Measurements from ENCODE around the gene MED26.

The MED26 gene

DNA sequence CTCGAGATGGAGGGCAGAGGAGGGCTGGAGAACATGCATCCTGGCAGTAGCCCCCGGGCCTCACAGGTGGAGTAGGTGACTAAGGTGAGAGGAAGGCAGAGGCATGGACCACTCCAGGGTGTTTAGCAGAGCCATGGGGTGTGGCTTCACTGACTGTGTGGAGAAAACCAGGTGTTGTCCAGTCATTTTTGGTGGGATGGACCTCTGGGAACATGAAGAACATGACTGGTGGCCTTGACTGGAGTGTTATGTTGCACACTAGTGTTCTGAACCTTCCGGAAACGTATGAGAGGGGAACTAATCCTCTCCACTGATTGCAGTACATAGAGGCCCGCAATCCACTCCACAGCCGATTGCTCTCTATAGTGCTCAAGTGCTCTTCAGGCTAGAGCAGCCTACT, 16.9 kb downstream of the MED26 start:
- DNase-seq = no peak

DNA sequence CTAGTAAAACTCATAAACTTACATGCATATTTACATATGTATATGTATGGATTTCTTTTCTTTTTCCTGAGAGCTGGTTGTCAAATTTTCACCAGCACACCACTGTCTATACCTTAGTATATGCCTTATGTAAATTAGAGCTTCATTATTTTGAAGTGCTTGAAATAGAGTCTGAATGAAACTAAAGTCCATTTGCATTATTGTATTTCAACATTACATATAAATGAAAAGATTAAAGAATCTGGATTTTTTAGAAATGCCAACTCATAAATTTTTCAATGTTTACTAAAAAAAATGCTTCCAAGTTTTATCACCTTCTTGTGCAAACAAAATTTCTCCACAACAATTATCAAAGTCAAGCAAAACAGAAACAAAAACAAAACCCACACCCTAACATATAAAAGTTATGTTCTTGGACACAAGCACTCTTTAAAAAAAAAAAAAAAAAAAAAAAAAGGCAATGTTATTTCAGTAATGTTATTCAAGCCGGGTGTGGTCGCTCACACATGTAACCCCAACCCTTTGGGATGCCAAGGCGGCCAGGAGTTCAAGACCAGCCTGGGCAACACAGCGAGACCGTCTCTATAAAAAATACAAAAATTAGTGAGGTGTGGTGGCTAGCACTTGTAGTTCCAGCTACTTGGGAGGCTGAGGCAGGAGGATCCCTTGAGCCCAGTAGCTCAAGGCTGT, 18.3 kb downstream of the MED26 start:
- DNase-seq = no peak

- peak; percentile 70 to 80 for DNase-seq
Measured at GRCh38 chr19:16608290-16608739, 19.7 kb downstream of the MED26 start.

DNA sequence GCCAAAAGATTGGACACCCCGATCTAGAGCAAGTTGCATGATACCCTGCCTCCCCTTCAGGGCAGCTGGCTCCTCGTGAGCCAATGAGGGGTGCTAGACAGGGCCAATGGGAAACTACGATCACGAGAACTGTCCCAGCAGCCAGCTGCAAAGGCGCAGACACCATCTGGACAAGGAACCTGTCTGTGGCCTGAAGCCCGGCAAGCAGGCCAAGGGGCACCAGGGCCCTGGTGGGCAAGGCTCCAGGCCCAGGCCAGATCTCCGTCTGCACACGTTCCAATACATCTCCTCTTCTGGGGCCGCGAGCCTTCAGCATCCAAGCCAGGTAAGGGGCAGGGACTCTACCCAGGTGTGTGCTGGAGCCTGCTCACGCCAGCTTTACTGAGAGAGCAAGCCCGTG, 20.2 kb downstream of the MED26 start:
- no peak for DNase-seq

GRCh38 chr19:16605553-16605994, 22.4 kb downstream of the MED26 start:
- DNase-seq = no peak

GRCh38 chr19:16605115-16605514, 22.9 kb downstream of the MED26 start:
- DNase-seq = no peak

DNA sequence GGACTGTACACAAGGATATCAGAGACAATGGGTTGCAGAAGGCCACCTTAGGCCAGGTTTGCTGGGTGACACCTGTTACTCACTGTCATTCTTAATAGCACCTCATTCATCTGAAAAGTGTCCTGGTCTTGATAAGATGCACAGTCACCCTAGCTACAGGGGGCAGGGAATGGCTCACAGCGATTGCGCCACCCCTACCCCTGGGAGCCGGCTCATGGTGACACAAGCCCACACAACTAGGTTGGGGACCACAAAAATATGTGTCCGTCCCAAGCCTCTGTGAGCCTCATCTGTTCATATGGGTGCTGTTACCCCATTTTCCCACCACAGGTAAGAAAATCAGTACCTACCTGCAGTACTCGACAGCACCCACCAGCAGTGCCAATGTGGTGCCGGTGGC, 23.4 kb downstream of the MED26 start:
- DNase-seq = no peak

DNA sequence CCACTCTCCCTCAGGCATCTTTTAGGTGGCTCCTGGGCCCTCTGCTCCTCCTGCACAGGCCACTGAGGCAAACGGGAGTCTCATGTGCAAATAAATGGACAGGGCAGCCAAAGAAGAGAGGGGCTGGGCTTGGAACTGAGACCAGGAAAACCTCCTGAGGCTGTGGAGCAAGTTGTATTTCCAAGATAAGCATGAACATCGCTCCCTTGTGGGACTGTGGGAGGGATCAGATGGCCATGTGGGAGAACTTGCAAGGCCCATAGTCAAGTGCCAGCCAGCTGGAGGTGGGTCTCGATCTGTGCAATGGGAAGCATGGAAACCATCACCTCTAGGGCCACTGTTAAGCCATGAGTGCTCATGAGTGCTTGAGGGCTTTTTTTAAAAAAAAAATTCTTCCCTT, 24.9 kb downstream of the MED26 start:
- DNase-seq = no peak

GRCh38 chr19:16601378-16602052, 26.5 kb downstream of the MED26 start:
- no peak for DNase-seq

- DNase-seq = no peak
Measured at GRCh38 chr19:16600824-16601223, 27.2 kb downstream of the MED26 start.

GRCh38 chr19:16599655-16600346, 28.2 kb downstream of the MED26 start:
- no peak for DNase-seq

DNA sequence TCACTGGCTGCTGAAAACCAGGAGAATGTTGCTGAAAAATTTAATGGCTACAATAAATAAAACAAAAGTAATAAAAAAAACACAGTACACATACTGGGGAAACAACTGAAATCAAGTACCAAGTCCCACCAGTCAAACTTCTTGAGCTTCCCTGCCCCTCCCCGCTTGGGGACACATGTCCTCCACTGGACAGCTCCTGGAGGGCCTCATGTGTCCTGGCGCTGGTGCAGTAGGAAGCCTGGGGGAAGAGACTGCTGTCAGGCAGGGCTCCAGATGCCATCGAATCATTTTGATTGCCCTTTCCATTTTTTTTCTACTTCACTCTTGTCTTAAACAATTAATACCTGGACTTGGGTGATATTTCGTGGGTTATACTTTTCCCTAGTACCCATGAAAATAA, 29.2 kb downstream of the MED26 start:
- DNase-seq = no peak

GRCh38 chr19:16596399-16596798, 31.6 kb downstream of the MED26 start:
- no peak for DNase-seq

GRCh38 chr19:16595097-16595496, 32.9 kb downstream of the MED26 start:
- no peak for DNase-seq

GRCh38 chr19:16594681-16595091, 33.3 kb downstream of the MED26 start:
- DNase-seq = no peak

- DNase-seq = peak; percentile 30 to 36
Measured at GRCh38 chr19:16594131-16594586, 33.8 kb downstream of the MED26 start.

DNA sequence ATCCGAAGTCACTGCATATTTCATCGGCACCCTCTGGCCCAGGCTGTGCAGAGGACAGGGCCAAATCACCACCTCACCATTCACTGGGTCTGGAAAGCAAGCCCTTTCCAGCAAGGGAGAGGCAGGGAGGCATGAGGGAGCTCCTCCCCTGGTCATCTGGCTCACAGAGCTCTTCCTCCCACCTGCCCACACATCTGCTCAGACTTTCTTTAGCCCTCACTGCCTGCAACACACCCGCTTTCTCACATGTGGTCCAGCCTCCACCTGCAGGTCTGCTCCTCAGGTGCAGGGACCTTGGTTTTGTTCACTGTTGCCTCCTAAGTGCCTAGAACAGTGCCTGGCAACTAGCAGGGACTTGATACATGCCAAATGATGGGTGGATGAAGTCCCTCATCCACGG, 34.8 kb downstream of the MED26 start:
- no peak for DNase-seq

DNA sequence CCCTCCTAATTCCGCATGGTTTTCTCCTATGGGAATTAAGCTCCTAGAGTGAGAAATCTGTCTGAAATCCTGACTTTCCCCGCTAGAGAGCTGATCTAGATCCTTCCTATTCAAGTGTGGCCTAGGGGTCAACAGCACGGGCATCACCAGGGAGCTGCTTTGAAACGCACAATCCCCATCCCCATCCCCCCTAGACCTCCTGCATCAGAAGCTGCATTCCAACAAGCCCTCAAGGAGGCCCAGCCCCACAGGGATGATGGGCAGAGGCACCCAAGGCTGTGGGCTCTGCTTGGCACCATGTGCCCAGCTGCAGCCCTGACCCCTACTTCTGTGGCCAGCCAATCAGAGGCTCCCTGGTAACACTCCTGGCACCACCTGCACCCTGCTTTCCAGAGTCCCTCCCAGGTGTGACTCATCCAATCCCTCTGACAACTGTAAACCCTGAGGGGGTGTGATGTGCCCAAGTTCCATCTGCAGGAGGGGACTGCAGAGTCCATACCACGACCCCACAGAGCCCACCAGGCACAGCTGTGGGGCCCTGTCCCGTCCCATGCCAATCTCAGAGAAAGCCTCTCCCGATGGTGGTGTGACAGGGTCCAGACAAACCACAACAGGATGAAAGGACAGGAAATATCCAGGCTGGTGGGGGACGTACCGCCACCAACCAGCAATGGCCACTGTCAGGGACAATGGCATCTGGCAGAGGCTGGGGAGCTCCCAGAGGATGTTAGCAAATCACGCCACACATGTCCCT, 36.0 kb downstream of the MED26 start:
- DNase-seq = no peak

DNA sequence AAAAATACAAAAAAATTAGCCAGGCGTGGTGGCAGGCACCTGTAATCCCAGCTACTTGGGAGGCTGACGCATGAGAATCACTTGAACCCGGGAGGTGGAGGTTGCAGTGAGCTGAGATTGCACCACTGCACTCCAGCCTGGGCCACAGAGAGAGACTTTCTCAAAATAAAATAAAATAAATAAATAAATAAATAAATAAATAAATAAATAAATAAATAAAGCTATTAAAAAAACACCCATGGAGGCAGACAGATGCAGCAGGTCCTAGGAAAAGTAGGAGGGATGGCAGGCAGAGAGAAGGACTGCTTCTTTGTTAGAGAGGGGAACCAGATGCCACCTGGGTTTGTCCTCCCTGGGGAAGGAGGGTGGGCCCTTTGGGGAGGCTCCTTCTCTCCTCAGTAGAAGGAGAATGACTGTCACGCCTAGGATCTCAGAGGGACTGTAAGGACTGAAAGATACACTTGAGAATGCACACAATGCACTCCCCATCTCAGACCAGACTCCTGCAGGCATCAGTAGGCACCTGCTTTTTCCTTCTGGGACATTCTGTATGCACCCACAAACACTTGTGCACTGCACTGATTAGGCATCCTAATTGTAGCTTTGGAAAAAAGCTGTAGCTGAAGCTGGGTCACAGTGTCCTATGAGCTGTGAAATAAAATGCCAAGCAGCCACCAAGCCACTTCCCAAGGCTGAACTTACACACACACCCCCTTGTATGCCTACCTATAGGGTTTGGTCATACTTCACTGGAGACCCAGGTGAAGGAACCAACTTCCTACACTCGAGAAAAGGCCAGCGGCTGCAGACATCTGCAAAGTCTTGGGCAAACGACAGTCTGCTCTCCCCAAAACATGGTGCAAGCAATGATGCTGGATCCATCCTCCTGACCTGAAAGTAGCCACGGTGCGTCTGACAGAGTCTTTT, 36.9 kb downstream of the MED26 start:
- no peak for DNase-seq

DNA sequence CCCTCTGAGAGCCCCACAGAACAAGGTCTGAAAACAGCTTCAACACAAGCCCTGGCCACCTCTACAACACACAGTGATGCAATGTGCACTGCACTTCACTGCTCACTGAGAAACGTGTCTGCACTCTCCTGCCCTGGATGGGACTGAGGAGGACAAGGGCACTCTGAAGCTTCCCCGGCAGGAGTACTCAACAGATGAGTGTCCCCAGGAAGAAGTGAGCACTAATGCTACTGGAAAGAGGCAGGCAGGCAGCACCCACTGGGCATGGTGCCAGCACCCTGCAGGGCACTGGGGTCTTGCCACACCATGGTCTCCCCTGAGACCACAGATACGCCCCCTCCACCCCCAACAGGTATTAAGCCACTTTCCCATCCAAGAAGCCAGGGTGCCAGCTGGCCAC, 38.1 kb downstream of the MED26 start:
- no peak for DNase-seq

DNA sequence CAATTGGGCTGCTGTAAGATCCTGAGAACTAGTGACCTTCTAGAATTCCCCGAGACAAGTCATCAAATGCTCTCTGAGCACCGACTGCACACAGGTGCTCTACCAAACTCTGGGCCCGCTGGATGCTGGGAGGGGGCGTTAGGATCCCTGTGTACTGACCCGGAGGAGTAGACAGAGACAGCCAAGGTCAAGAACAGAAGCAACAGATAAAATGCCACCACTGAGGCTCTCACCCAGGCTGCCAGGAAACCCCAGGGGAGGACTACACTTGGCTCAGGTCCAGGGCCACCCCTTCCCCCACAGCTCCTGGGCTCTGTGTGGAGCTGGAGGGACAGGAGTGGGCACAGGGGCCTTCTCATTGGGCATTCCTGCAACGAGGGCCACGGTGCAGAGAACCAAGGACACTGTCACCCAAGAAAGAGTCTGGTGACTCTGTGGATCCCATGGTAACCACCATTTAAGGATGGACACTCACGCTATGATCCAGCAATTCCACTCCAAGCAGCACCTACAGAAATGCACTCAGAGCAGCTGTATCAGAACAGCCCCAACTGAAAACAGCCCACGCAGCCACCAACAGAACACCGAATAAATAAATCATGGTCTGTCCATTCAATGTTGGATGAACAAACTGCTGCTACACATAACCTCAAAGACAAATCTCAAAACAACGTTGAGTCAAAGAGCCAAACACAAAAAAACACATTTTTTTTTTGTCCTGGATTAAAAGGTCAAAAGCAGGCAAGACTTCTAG, 39.0 kb downstream of the MED26 start:
- no peak for DNase-seq

Measured in inflammatory macrophage (primary cell).